Raji (cell line): ENCODE results near the gene SERPINA4.

Experiments used
- POLR2A ChIP-seq: IDR thresholded peaks from 2 replicates; pipeline ENCODE4 v1.6.1; 2011; ENCODE audit warnings: low read depth, low read length, control low read depth; ENCODE audit not compliant: insufficient read depth

The SERPINA4 gene

GRCh38 chr14:94591871-94592270, 30.6 kb downstream of the SERPINA4 start:
- no peak for TF ChIP-seq POLR2A

- TF ChIP-seq POLR2A: no peak
Observed at GRCh38 chr14:94592457-94592856, 31.2 kb downstream of the SERPINA4 start.

GRCh38 chr14:94593376-94593748, 32.1 kb downstream of the SERPINA4 start:
- no peak for TF ChIP-seq POLR2A

- no peak for TF ChIP-seq POLR2A
Observed at GRCh38 chr14:94593749-94594431, 32.6 kb downstream of the SERPINA4 start.

- no peak for TF ChIP-seq POLR2A
Observed at GRCh38 chr14:94594441-94594840, 33.2 kb downstream of the SERPINA4 start.

GRCh38 chr14:94595912-94596311, 34.7 kb downstream of the SERPINA4 start:
- TF ChIP-seq POLR2A: no peak

GRCh38 chr14:94596361-94596760, 35.1 kb downstream of the SERPINA4 start:
- TF ChIP-seq POLR2A: no peak

- TF ChIP-seq POLR2A: no peak
Observed at GRCh38 chr14:94597788-94598187, 36.5 kb downstream of the SERPINA4 start.

- no peak for TF ChIP-seq POLR2A
Observed at GRCh38 chr14:94598506-94598815, 37.2 kb downstream of the SERPINA4 start.

GRCh38 chr14:94598816-94599655, 37.8 kb downstream of the SERPINA4 start:
- TF ChIP-seq POLR2A: no peak

GRCh38 chr14:94599656-94600004, 38.4 kb downstream of the SERPINA4 start:
- no peak for TF ChIP-seq POLR2A

- no peak for TF ChIP-seq POLR2A
Observed at GRCh38 chr14:94600148-94600545, 38.9 kb downstream of the SERPINA4 start.

GRCh38 chr14:94601884-94602391, 40.7 kb downstream of the SERPINA4 start:
- TF ChIP-seq POLR2A: no peak

GRCh38 chr14:94602722-94603121, 41.5 kb downstream of the SERPINA4 start:
- TF ChIP-seq POLR2A: no peak

- no peak for TF ChIP-seq POLR2A
Observed at GRCh38 chr14:94605361-94605760, 44.1 kb downstream of the SERPINA4 start.

- no peak for TF ChIP-seq POLR2A
Observed at GRCh38 chr14:94611179-94611578, 49.9 kb downstream of the SERPINA4 start.
